OCI-M2 (cell line): ENCODE results near the gene MGAT5B.

ENCODE experiments used
- DNase-seq: peaks from one replicate; lab custom pipeline; 2025; ENCODE audit not compliant: unreplicated experiment; lab: John Stamatoyannopoulos, UW

MGAT5B gene

DNA sequence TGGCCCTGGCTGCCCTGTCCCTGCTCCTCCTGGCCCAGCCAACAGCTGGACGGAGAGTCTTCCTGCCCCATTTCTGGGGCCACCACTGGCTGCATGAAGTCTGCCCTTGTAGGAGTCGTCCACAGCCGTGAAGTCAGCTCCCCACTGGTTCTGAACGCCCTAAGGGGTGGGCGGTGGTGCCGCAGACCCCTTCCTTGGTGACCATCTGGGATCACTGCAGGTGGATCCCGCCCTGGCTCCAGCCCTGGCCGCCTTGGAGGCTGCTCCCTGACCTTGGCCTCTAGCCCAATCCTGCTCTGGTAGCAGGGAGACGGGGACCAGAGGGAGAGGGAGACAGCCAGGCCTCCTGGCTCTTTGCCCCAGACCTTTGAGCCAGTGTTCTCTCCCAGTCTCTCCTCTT lies 35.4 kb downstream of the MGAT5B start:
- no peak for DNase-seq

DNA sequence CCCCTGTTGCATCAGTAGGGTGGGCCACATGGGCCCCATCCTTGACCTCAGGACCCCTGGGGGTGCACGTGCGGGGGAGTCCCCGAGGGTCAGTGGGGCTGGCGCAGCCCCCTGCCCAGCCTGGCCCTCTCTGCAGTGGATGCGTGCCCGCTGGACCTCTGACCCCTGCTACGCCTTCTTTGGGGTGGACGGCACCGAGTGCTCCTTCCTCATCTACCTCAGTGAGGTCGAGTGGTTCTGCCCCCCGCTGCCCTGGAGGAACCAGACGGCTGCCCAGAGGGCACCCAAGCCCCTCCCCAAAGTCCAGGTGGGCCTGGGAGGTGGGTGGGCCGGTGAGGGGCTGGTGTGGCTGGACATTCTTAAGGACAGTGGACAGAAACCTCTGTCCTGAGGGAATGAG lies 35.9 kb downstream of the MGAT5B start:
- DNase-seq: no peak

DNA sequence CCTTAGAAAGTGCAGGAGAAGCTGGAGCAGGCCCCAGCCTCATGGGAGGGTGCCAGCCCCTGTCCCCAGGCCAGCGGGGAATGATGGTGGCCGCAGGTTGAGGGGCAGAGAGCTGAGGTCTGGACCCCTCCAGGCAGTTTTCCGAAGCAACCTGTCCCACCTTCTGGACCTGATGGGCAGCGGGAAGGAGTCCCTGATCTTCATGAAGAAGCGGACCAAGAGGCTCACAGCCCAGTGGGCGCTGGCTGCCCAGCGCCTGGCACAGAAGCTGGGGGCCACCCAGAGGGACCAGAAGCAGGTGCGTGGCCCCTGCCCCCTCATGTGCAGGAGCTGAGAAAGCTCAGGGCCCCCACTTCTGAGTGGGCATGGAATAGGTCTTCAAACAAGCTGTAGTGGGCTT lies 36.8 kb downstream of the MGAT5B start:
- DNase-seq: no peak

DNA sequence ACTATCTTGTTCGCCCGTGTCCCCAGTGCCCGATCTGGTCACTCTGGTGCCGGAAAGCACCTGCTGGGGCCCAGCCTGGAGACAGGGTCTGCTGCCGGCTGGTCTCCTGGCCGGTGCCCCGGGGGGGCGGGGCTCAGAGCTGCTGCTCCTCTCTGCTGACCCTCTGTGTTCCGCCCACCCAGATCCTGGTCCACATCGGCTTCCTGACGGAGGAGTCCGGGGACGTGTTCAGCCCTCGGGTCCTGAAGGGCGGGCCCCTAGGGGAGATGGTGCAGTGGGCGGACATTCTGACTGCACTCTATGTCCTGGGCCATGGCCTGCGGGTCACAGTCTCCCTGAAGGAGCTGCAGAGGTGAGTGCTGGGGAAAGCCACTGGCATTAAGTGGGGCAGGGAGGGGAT lies 37.6 kb downstream of the MGAT5B start:
- DNase-seq: no peak

DNA sequence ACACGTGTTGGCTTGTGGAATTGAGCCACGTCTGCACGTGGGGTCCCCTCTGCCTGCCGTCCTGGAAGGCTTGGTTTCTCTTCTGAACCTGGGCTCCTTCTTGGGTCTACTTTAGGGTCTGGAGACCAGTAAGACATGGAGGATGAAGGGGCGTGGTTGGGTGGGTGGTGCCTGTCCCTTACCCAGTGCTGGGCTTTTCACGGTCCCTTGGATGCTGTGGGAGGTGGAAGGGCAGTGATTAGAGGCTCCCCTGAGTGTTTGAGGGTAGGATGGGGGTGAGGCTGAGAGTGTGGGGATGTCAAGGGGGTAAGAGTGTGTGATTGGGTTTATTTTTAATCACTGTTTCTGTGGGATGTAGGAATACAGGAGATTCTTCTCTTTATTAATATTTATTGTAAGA lies 38.3 kb downstream of the MGAT5B start:
- no peak for DNase-seq

DNA sequence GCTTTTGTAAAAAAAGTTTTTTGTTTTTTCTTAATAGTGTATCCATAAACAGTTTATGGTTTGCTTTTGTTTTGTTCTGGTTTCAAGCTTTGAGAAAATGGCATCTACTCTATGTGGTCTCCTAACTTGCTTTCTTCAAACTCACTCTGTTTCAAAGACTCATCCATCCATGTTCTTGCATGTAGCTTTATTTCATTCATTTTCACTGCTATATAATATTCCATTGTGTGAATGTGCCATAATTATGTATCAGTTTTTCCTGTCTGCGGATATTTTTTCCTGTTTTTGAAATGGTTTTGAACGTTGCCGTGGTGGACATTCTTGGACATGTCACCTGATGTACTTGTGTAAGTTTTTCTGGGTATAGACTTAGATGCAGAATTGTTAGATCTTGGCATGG lies 39.1 kb downstream of the MGAT5B start:
- no peak for DNase-seq

DNA sequence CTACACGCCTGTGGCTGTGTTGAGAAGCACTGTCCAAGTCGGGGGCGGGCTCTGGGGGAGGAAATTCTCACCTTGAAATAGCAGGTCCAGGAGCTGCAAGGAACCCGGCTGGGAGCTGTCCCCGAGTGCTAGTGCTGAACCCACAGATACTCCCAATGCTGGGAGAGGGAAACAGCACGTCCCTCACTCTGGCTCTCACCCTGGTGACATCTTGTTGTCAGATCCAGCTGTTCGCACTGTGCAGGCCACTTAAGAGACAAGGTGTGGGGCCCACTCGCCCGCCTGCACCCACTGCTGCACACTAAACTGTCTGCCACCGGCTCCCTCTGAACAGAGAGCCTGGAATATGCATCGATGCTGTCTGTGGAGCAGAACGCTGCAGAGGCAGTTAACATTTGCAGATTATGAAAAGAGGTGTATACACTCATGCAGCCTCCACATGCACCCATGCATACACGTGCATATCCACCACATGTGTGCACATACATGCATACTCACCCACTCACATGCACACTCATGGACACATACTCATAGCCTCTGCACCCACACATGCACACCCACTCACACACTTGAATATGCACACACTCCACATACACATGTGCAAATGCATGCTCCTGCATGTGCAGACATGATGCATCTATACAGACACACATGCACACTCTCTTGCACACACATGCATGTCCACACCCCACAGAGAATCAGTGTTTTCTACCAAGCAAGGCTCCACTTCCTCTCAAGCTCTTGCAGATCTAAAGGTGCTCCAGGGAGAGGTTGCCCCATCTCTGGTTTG lies 42.0 kb downstream of the MGAT5B start:
- no peak for DNase-seq

DNA sequence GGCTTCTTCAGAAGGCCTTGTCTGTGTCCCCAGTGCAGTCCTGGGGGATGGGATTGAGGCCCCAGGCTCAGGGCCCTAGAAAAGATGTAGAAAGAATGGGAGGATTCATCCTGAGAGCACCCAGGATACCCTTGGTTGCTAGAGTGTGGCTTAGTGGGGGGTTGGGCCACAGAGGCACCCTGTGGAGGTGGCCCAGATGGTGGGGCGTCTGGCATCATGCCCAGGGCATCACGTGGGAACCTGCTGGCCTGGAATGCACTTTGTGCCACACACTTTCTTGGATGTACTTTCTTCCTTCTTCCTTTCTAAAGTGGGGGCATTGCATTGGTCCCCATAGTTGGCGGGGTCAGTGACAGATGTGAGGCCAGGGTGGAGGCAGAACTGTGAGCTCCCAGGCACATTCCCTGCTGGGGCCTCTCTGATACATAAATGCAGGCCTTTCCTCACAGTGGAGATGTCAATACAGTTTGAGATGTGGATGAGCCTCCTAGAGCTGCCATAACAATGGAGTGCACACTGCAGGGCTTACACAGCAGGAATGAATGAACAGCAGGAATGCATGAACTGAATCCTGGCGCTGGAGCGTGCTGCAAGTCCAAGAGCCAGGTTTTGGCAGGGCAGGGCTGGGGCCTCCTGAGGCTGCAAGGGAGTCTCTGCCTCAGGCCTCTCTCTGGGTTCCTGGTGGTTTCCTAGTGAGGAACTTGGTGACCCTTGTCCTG lies 43.3 kb downstream of the MGAT5B start:
- no peak for DNase-seq

DNA sequence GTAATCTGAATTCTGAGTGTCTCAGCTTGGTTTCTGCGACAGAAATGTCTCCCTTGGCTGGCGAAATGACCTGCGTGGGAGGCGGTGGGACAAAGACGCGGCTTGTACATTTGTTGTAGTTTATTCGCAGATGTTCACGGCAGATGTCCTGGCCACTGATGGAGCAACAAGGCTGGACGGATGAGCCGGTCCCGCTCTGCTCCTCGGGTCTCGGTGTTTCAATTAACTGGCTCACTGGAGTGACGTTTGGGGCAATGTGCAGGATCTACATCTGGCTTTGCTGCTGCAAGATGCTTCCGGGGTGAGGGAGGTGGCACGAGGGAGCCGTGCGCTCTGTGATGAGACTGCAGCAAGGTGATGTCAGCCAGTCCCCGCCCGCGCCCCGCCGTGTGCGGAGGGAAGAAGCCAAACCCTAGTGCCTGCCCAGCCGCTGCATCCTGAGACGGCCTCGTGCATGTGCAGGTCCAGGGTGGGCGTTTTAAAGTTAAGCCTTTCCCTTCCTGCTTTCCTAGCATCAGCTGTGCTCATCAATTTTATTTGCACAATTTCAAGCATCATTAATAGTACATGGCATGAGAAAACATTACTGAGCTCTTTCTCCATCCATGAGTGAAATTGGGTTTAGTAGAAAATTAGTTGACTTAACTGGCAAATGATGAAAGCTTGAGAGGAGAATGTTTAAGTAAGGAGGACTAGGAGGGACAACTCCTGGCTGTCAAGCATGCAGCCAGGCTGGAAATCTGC lies 44.4 kb downstream of the MGAT5B start:
- no peak for DNase-seq

DNA sequence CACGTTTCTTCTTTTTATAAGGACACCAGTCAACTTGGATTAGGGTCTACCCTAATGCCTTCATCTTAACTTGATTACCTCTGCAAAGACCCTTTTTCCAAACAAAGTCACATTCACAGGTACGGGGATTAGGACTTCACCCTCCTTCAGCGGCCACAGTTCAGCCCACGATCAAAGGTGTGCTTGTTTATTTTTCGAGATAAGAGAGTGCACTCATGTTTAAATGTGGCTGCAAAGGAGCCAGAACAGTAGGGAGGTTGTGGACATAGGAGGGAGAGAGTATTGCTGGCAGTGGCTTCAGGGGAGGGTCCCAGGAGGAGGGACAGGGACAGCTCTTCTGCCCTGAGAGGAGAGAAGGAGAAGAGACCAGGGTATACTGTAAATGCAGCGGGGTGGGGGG lies 46.7 kb downstream of the MGAT5B start:
- no peak for DNase-seq

DNA sequence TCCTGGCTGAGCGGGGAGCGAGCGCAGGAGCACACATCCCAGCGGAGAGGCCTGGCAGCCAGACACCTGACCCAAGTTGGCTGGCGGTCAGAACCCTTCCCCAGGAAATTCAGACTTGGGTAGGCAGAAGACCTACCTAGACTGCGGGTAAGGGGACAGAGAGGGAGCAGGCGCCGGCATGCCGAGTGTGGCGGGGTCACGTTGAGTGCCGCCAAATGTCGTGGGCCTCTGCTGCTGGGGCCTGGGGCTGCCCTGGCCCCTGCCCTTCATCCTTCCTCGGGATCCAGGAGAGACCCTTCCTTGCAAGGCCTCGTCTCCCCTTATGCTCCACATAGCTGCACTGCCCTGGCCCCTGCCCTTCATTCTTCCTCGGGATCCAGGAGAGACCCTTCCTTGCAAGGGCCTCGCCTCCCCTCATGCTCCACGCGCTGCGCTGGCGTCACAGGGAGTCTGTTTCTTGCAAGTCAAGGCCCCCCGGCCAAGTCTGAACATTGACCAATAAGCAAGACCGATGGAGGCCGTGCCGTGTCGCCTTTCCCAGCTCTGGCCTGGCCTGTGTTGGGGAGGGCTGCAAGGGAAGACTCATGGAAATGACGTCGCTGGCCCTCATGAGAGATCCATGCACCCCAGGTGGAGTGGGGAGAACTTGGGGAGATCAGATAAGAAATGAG lies 47.8 kb downstream of the MGAT5B start:
- DNase-seq: no peak

DNA sequence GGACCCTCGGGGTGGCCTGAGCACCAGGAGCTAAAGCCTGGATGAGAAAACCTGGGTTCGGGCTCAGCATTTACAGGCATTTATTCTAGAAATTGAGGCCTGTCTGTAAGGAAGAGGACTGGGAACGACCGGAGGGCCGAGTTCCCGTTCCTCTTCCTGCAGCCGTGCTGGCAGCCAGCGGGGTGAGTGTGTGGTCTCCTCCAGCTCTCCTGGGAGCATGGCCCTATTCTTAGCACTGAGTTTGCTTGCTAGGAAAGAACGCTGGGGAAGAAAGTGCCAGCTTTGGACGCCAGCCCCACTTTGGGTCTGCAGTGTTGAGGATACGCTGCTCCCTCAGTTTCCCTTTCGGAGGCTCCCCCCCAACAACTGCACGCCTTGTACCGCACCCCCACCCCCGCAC lies 49.6 kb downstream of the MGAT5B start:
- DNase-seq: no peak

DNA sequence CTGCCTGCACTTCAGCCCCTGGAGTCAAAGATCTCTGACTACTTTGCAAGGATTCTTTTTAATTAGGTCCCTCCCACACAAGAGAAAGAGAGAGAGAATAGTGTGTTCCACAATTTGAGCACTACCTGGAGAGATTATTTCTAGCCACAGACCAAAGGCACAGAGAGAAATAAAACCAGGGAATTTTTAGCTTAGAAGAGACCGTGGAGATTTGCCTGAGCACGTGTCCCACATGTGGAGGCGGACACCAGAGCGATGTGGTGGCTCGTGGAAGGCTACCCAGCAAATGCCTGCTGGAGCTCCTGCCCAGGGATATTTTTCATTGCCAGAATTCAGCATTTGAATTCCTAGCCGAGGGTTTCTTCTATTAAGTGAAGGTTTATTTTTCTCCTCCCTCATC lies 50.6 kb downstream of the MGAT5B start:
- DNase-seq: no peak

DNA sequence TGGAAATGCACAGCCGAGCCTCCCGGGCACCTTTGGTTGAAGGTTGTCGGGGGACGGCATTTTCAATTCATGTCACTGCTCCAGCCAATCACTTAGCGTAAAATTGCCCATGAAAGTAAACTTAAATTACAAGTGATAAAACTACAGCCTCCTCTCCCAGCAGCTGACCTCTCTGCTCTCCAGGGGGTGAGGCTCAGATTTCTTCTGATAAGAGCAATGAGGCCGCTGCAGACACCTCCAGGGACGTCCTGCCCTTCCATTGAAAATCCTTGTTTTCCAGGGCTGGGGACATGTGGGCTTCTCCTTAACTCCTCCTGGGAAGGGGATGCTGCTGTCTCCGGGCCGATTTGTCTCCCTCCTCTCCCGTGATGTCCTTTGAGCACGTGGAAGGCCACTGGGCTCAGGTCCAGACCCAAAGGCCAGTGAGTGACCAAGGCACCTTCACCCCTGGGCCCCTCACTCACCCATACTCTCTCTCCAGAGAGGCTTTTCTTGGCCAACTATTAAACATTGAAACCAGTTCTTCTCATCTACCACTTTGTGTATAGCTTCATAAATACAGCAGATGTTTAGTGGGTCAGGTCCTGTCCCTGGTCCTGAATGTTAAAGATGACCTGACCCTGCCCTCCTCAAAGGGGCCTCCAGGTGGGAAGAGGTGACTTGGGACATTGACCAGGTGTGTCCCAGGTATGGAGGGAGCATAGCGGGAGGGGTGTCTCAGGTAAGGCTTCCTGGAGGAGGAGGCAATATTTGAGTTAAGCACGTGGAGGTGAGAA lies 52.3 kb downstream of the MGAT5B start:
- no peak for DNase-seq

DNA sequence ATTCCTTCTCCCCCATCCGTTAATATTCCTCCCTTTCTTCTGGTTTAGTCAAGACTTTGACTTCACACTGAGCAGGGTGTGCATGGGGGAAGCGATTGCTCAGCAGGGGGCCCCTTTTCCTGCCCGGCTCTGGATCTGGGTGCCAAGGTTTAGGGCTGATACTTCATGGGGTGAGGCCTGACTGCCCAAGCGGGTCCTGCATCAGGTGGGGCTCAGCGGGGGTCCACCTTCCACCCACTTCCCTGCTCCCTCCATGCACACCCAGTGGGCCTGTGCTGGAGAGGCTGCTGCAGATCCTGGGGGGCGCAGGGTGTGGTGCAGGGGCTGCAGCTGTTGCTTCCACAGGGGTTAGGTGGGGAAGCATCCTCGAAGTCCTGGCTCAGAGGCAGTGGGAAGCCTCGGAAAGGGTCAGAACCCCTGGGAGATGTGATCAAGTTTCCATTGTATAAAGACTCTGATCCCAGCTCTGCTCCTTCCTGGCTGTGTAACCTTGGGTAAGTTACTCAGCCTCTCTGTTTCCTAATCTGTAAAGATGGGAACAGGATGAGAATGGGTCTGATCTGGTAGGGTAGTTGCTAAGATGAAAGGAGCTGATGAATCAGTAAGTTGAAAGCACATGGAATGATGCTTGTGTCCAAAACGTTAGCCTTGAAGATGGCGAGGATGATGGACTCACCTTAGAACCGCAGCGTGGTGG lies 53.3 kb downstream of the MGAT5B start:
- no peak for DNase-seq

DNA sequence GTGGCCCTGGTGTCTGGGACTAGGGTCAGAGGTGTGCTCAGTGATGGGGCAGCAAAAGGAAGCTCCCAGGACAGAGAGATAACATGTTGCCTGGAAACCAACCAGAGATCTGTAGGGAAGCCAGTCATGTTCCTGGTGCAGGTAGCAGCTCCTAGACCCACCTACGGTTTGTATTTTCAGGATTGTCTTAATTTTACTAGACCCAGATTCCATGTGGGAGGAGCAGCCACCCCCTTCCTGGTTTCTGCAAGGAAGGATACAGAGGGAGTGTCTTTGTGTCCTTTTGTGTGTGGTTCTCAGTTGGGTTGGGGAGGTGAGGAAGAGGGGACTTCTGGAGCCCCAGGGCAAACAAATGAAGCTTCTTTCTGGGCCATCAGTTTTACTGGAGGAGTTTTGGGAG lies 53.9 kb downstream of the MGAT5B start:
- no peak for DNase-seq

DNA sequence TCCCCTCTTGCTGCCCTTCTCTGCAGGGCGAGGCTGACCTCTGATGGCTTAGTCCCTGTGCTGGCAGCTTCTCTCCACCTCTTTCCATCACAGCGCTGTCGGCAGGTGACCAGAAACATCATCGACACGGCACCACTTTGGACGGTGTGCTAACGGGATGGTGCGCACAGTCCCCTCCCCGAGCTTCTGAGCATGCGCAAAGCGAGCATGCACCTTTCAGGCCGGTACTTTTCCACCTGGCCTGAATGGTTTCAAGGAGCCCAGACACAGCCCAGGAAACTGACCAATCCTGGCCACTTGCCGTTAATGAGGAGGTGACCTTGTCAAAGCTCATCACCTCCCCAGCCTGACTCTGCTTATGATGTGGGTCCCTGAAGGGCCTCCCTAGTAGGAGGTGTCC lies 54.8 kb downstream of the MGAT5B start:
- no peak for DNase-seq

DNA sequence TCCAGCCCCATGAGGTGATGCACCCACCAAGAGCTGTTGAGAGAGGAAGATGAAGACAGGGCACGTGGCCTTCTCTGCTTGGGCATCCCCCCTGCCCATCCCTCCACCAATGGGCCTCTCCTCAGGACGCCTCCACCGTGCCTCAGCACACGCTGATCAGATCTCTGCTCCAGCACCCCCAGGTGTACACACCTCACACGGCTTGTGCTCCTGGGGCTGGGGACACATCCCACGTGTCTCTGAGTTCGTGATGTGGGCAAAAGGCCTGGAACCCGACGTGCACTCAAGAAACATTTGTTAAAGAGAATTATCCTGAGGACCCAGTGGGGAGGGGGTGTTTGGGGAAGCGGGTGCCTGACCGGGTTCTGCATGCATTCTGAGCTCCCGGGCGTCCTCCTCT lies 55.3 kb downstream of the MGAT5B start:
- DNase-seq: no peak

DNA sequence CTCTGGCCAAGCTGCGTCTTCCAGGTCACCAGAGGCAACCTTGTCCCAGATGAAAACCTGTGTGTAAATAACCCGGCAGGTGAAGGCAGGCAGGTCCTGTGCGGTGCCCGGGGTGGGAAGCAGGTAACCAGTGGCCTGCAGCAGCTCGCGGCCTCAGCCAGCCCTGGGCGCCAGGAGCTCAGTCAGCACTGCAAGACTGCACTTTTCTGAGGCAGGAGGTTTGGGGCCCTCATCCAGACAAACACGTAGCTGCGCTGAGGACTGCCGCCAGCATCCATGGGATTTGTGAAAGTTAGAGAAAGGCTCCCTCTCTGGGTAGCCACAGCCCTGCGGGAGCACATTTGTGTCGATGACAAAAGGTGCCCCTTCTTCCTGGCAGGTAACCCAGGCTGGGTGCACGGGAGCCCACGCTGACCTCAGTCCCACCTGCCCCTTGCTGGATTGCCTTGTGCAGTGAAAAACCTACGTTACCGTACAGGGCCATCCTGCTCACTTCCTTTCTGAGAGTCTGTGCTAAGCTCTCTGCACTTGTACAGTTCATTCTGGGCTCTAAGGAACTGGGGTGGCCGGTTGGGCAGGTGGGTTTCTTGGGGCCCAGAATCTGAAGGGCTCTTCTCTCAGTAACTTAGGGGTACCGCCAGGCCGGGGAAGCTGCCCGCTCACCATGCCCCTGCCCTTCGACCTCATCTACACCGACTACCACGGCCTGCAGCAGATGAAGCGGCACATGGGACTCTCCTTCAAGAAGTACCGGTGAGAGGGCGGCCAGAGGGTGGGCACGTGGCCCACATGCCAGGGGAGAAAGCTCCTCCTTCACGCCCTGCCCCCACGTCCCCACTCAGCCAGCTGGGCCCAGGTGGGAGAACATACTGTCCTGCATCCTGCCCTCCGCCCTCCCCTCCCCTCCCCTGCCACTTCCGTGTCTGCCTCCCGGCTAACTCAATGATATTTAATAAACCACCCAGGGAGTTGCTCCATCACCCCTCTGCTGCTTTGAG lies 56.4 kb downstream of the MGAT5B start:
- no peak for DNase-seq
